ENCODE data around the gene SLC29A2. TPM values are rescaled to one million over a fixed set of nuclear protein-coding genes. Genes with fewer than 3 reads are reported as not detected.

The SLC29A2 gene
- polyA plus RNA-seq, 1 of the 3 experiments (the other 2 are of a cell fraction), result 3.2 TPM

DNA sequence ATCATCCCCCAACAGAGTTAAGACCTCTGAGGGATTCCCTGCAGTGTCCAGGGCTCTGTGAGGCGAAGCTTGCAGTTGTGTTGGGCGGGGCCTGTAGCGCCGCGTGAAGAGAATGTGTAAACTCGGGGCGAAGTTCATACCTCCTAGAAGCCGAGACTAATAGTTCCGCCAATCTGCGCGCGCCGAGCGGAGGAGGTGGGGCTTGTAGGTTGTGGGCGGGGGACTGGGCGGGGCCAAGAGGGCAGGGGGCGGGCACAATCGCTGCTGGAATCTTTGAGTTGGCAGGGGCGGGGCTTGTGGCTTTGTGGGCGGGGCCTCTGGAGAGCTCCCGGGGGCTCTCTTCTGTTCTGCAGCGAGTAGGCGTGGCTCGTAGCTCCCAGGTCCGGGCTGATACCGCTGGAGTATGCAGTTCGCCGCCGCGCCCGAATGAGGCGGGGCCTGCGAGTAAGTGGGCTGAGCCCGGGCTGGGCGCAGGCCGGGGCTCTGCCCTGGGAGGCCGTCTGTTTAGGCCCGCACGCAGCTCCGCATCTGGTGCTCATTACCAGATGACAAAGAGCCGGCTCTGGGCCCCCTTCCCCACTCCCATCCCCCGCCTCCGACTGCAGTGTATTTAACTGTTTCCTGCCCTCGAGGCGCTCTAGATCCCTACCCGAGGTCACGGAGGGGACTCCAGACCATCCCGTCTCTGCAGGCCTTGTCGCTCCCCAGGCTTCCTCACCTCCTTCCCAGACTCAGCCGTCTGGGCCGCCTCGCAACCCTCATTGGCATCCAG is 58.8 kb downstream of the SLC29A2 start:
- Histone ChIP-seq H3K27ac (ENCODE audit: low read depth in 2 of 2, low read length in 1 of 2) (peak overlapping the region; percentile 94 to 100), H3K4me1 (ENCODE audit: control insufficient read depth in 1 of 2, insufficient read depth in 2 of 2, low read depth in 1 of 2, low read length in 1 of 2) (peaks cover 17 to 56% of the 10 kb centered on the region in 2 experiments)
- TF ChIP-seq SMC3 (IDR thresholded peaks at IDR 0.05; ENCODE audit: low read depth, low read length), result no peak
- TF ChIP-seq EZH2phosphoT487 (IDR thresholded peaks at IDR 0.05; ENCODE audit: borderline replicate concordance, low read depth), result no peak
- TF ChIP-seq CHD2 (IDR thresholded peaks at IDR 0.05; ENCODE audit: low read length, partially characterized antibody), result peak; percentile 78
- no peak for TF ChIP-seq GATA2 (CRISPR knock-in tag; IDR thresholded peaks at IDR 0.05)
- no peak for TF ChIP-seq GABPA (IDR thresholded peaks at IDR 0.05; ENCODE audit: low read depth)
- TF ChIP-seq ELF1 (IDR thresholded peaks at IDR 0.05), result 0 out of 2 replicates have a peak, but pooled peaks have one; percentile 4
- TF ChIP-seq USF2 (IDR thresholded peaks at IDR 0.05; ENCODE audit: borderline replicate concordance, low read depth, low read length), result no peak
- TF ChIP-seq RAD21 (IDR thresholded peaks at IDR 0.05; ENCODE audit: low read length), result no peak
- no peak for TF ChIP-seq FOXM1 (IDR thresholded peaks at IDR 0.05; ENCODE audit: low read depth)
- peak; percentile 55; the same call in 1 of the 2 replicates for TF ChIP-seq POLR2AphosphoS5 (IDR thresholded peaks at IDR 0.05; ENCODE audit: low read depth, low read length)
- TF ChIP-seq FOSL2 (IDR thresholded peaks at IDR 0.05; ENCODE audit: borderline replicate concordance, low read depth), result no peak; the same call in 1 of the 2 replicates
- no peak for TF ChIP-seq YY1 (IDR thresholded peaks at IDR 0.05; ENCODE audit: low read depth)
- TF ChIP-seq RFX5 (IDR thresholded peaks at IDR 0.05; ENCODE audit: low read length), result no peak
- TF ChIP-seq, protein P1, sequence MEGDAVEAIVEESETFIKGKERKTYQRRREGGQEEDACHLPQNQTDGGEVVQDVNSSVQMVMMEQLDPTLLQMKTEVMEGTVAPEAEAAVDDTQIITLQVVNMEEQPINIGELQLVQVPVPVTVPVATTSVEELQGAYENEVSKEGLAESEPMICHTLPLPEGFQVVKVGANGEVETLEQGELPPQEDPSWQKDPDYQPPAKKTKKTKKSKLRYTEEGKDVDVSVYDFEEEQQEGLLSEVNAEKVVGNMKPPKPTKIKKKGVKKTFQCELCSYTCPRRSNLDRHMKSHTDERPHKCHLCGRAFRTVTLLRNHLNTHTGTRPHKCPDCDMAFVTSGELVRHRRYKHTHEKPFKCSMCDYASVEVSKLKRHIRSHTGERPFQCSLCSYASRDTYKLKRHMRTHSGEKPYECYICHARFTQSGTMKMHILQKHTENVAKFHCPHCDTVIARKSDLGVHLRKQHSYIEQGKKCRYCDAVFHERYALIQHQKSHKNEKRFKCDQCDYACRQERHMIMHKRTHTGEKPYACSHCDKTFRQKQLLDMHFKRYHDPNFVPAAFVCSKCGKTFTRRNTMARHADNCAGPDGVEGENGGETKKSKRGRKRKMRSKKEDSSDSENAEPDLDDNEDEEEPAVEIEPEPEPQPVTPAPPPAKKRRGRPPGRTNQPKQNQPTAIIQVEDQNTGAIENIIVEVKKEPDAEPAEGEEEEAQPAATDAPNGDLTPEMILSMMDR (IDR thresholded peaks at IDR 0.05), result no peak
- peak; percentile 20; the same call in 1 of the 2 replicates for TF ChIP-seq RCOR1 (IDR thresholded peaks at IDR 0.05; ENCODE audit: low read length)
- TF ChIP-seq MXI1 (IDR thresholded peaks at IDR 0.05; ENCODE audit: low read depth, low read length), result no peak
- peak; percentile 63; the same call in 1 of the 2 replicates for TF ChIP-seq RXRA (IDR thresholded peaks at IDR 0.05; ENCODE audit: borderline replicate concordance, low read depth)
- TF ChIP-seq FOXJ3 (CRISPR knock-in tag; IDR thresholded peaks at IDR 0.05), result peak; percentile 67; the same call in 1 of the 2 replicates
- TF ChIP-seq, protein P2, sequence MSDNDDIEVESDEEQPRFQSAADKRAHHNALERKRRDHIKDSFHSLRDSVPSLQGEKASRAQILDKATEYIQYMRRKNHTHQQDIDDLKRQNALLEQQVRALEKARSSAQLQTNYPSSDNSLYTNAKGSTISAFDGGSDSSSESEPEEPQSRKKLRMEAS (IDR thresholded peaks at IDR 0.05; ENCODE audit: low read depth), result 0 out of 2 replicates have a peak, but pooled peaks have one; percentile 14
- peak; percentile 18; the same call in 1 of the 2 replicates for TF ChIP-seq TAF1 (IDR thresholded peaks at IDR 0.05; ENCODE audit: borderline replicate concordance, low read depth, low read length)
- peak; percentile 50 for TF ChIP-seq PBX3 (IDR thresholded peaks at IDR 0.05)
- TF ChIP-seq EP300 (IDR thresholded peaks at IDR 0.05; ENCODE audit: borderline replicate concordance in 1 of 2, low read depth in 1 of 2, low read length in 1 of 2), result peak; percentile 51 to 54; a peak in 2 of 4 replicates
- TF ChIP-seq TCF12 (IDR thresholded peaks at IDR 0.05), result peak; percentile 98
- TF ChIP-seq, protein P3, sequence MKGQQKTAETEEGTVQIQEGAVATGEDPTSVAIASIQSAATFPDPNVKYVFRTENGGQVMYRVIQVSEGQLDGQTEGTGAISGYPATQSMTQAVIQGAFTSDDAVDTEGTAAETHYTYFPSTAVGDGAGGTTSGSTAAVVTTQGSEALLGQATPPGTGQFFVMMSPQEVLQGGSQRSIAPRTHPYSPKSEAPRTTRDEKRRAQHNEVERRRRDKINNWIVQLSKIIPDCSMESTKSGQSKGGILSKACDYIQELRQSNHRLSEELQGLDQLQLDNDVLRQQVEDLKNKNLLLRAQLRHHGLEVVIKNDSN (IDR thresholded peaks at IDR 0.05; ENCODE audit: borderline replicate concordance, low read depth), result no peak
- TF ChIP-seq IRF3 (IDR thresholded peaks at IDR 0.05; ENCODE audit: low read depth, low read length), result no peak
- peak; percentile 85 for TF ChIP-seq SIN3A (IDR thresholded peaks at IDR 0.05; ENCODE audit: borderline replicate concordance, low read depth, low read length)

More for the DNA sequence above, 58.8 kb downstream of the SLC29A2 start:
- Histone ChIP-seq H3K36me3 (replicated peaks in 1 of 2; ENCODE audit: control insufficient read depth in 1 of 2, insufficient read depth in 2 of 2, low read length in 1 of 2) (no peaks in the 10 kb centered on the region), H3K9ac (peak overlapping the region; percentile 75), H4K20me1 (ENCODE audit: insufficient read depth) (no peaks in the 10 kb centered on the region), H3K27me3 (ENCODE audit: insufficient read depth) (no peaks in the 10 kb centered on the region), H3K9me2 (no peaks in the 10 kb centered on the region), H3K79me2 (ENCODE audit: insufficient read depth) (no peaks in the 10 kb centered on the region), H3K9me3 (no peaks in the 10 kb centered on the region), H3F3A (replicated peaks; ENCODE audit: insufficient read depth) (peaks cover 15% of the 10 kb centered on the region), H2AFZ (ENCODE audit: low read depth) (peak overlapping the region; percentile 88), H3K4me2 (peak overlapping the region; percentile 81), H3K4me3 (ENCODE audit: low read depth in 2 of 2, low read length in 1 of 2) (peak overlapping the region; percentile 59 to 70)
- CTCF ChIA-PET, result interaction anchor here (0.7 to 12.4 kb wide), 20 partner anchors 9 to 426 kb away, joined by 3 to 280 read pairs (median 24); partner anchors contain the start of genes B4GAT1, BRMS1, CNIH2 and MRPL11
- POLR2A ChIA-PET, result interaction anchor here (0.6 to 3.1 kb wide), 16 partner anchors 10 to 1108 kb away, joined by 3 to 33 read pairs (median 4); partner anchors contain the start of genes B4GAT1, BRMS1, MRPL11 and RAB1B
- peak; percentile 94 for DNase-seq
- 3% methylated on average over 31 of the region's 52 CpGs for WGBS (ENCODE audit: low lambda C conversion rate)

Measured in SK-N-SH (cell line).